Kidney epithelial cell (primary cell): ENCODE measurements around the gene CCDC9. TPM values are rescaled to one million over a fixed set of nuclear protein-coding genes. Genes with fewer than 3 reads are reported as not detected.

Source experiments
- DNase-seq: peaks from one replicate; pipeline ENCODE4 v3.0.0-alpha.2; 2010; ENCODE audit warnings: low read depth
- H3K27me3 ChIP-seq: 2 replicates; pipeline ENCODE4 v1.6.0; 2011; ENCODE audit warnings: low read length; ENCODE audit not compliant: control insufficient read depth, insufficient read depth
- H3K36me3 ChIP-seq: 2 replicates; pipeline ENCODE4 v1.5.1; 2011; ENCODE audit warnings: low read length; ENCODE audit not compliant: control insufficient read depth, insufficient read depth
- H3K4me3 ChIP-seq: 2 replicates; pipeline ENCODE4 v1.5.1; 2011; ENCODE audit warnings: low read depth, mild to moderate bottlenecking, control low read depth, low read length
- CTCF ChIP-seq: IDR thresholded peaks from 2 replicates; pipeline ENCODE4 v1.5.1; 2011; ENCODE audit warnings: mild to moderate bottlenecking, moderate library complexity, low read length, control low read depth, inconsistent platforms; ENCODE audit not compliant: insufficient read depth, poor library complexity, severe bottlenecking
- total RNA-seq: library from RNA; depleted of rRNA; stranded (reverse); fragments of >200 nt; gene quantifications from 2 replicates; pipeline ENCODE4 v1.2.3, GENCODE V29; 2015

The CCDC9 gene
- total RNA-seq, 1 donor from 2014 or later = 13.8 TPM

- no peaks in the 10 kb centered on the region for H3K36me3 ChIP-seq
- no peaks in the 10 kb centered on the region for H3K27me3 ChIP-seq
- no peak for TF ChIP-seq CTCF
- peak overlapping the region; percentile 47 for H3K4me3 ChIP-seq
- no peak for DNase-seq
Observed at GRCh38 chr19:47231215-47232054, 24.9 kb upstream of the CCDC9 start.

GRCh38 chr19:47232422-47233211 is 23.7 kb upstream of the CCDC9 start:
- no peak for TF ChIP-seq CTCF
- DNase-seq = no peak
- no peaks in the 10 kb centered on the region for H3K36me3 ChIP-seq

DNA sequence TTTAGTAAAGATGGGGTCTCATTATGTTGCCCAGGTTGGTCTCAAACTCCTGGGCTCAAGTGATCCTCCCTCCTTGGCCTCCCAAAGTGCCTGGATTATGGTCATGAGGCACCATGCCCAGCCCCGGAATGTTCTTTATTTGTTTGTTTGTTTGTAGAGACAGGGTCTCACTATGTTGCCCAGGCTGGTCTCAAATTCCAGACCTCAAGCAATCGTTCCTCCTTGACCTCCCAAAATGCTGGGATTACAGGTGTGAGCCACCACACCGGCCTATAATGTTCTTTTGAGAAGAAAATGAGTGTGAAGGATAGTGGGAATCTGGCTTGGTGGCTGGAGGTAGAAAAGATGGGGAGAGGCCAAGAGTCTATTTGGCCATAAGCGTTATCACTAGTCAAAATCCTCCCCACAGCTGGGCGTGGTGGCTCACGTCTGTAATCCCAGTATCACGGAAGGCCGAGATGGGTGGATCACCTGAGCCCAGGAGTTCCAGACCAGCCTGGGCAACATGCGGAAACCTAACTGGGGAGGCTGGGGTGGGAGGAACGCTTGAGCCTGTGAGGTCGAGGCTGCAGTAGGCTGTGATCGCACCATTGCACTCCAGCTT is 20.2 kb upstream of the CCDC9 start:
- Histone ChIP-seq H3K36me3 (no peaks in the 10 kb centered on the region), H3K4me3 (no peak overlapping the region), H3K27me3 (no peaks in the 10 kb centered on the region)
- no peak for DNase-seq
- no peak for TF ChIP-seq CTCF

More at GRCh38 chr19:47232422-47233211, 23.7 kb upstream of the CCDC9 start:
- Histone ChIP-seq H3K4me3 (peak overlapping the region; percentile 39), H3K27me3 (no peaks in the 10 kb centered on the region)

GRCh38 chr19:47239152-47239551 is 17.2 kb upstream of the CCDC9 start:
- Histone ChIP-seq H3K27me3 (no peaks in the 10 kb centered on the region), H3K4me3 (peak overlapping the region; percentile 31), H3K36me3 (no peaks in the 10 kb centered on the region)
- DNase-seq = no peak
- no peak for TF ChIP-seq CTCF

GRCh38 chr19:47239610-47240296 is 16.6 kb upstream of the CCDC9 start:
- TF ChIP-seq CTCF = no peak
- Histone ChIP-seq H3K36me3 (no peaks in the 10 kb centered on the region), H3K27me3 (no peaks in the 10 kb centered on the region), H3K4me3 (peak overlapping the region; percentile 31)
- DNase-seq = no peak
